GM12891 (cell line): ENCODE data around the gene GPS2.

ENCODE experiments used
- POLR2AphosphoS5 ChIP-seq: IDR thresholded peaks from 2 replicates; pipeline ENCODE4 v1.6.1; 2011; ENCODE audit warnings: low read depth, low read length, control low read depth
- TAF1 ChIP-seq: IDR thresholded peaks from 2 replicates; pipeline ENCODE4 v1.6.1; 2011; ENCODE audit warnings: low read depth, low read length, control low read depth

GRCh38 chr17:7279448-7279847 is 35.7 kb downstream of the GPS2 start:
- TF ChIP-seq POLR2AphosphoS5 (no peak), TAF1 (no peak)
